ENCODE results near the gene PTPRZ1.
A peak's percentile ranks its signal among the peaks of the same experiment; 100 is the strongest.

Gene PTPRZ1

DNA sequence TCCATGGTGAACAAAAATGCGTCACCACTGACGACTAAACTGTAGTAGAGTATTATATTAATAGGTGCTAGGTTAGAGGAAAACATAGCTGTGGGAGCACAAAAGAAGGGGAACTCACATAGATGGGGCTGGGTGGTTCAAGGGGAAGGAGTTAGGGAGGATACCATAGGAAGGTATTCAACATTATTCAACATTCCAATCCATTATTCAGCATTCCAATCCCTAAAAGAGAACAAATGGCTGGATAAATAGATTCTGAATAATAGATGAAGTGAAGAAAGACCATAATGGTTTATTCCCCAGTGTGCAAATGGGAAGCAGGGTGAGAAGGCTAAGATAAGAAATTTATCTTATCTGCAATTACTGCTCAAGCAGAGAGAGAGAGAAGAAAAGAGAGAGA, 209.7 kb downstream of the PTPRZ1 start:
- Histone ChIP-seq H3K9me3 (ENCODE audit: control insufficient read depth, low read length) (no peaks in the 10 kb centered on the region), H3K36me3 (ENCODE audit: control insufficient read depth, insufficient read depth, low read length, severe bottlenecking) (peaks cover 74% of the 10 kb centered on the region), H3K4me1 (ENCODE audit: control insufficient read depth, insufficient read depth, low read length) (no peaks in the 10 kb centered on the region), H3K4me3 (ENCODE audit: low read length) (no peak overlapping the region), H3K27me3 (replicated peaks; ENCODE audit: control insufficient read depth, insufficient read depth, low read length) (no peaks in the 10 kb centered on the region), H3K9ac (ENCODE audit: low read length) (no peak overlapping the region)
- no peak for DNase-seq (ENCODE audit: low read depth)

GRCh38 chr7:122092964-122093797, 220.2 kb downstream of the PTPRZ1 start:
- no peaks in the 10 kb centered on the region for H3K4me1 ChIP-seq (ENCODE audit: control insufficient read depth, insufficient read depth, low read length)
- peaks cover 42% of the 10 kb centered on the region for H3K36me3 ChIP-seq (ENCODE audit: control insufficient read depth, insufficient read depth, low read length, severe bottlenecking)
- no peaks in the 10 kb centered on the region for H3K27me3 ChIP-seq (replicated peaks; ENCODE audit: control insufficient read depth, insufficient read depth, low read length)
- peak overlapping the region; percentile 22 for H3K9ac ChIP-seq (ENCODE audit: low read length)
- H3K9me3 ChIP-seq (ENCODE audit: control insufficient read depth, low read length) = no peaks in the 10 kb centered on the region
- peak; percentile 85 for DNase-seq (ENCODE audit: low read depth)
- no peak overlapping the region for H3K4me3 ChIP-seq (ENCODE audit: low read length)

DNA sequence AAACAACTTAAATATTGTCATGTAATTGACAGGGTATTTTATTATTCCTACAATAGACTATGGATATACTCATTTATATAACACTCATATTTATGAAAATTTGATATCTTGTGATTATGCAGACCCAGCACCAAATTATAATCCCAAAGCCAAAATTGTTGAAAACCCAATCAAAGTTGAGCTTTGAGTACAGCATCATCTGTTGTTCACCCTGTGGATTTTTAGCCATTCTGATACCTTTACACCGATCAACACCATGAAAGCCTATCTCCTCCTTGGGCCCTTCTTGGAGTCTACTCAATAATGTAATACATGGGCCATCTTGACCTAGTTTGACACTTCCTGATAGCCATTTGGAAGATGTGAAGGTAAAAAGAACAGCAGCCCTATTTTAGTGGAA, 221.6 kb downstream of the PTPRZ1 start:
- no peak overlapping the region for H3K9ac ChIP-seq (ENCODE audit: low read length)
- H3K27me3 ChIP-seq (replicated peaks; ENCODE audit: control insufficient read depth, insufficient read depth, low read length) = no peaks in the 10 kb centered on the region
- H3K36me3 ChIP-seq (ENCODE audit: control insufficient read depth, insufficient read depth, low read length, severe bottlenecking) = peaks cover 39% of the 10 kb centered on the region
- no peaks in the 10 kb centered on the region for H3K4me1 ChIP-seq (ENCODE audit: control insufficient read depth, insufficient read depth, low read length)
- no peak for DNase-seq (ENCODE audit: low read depth)
- H3K9me3 ChIP-seq (ENCODE audit: control insufficient read depth, low read length) = no peaks in the 10 kb centered on the region
- no peak overlapping the region for H3K4me3 ChIP-seq (ENCODE audit: low read length)

- no peak for DNase-seq (ENCODE audit: low read depth)
- H3K4me3 ChIP-seq (ENCODE audit: low read length) = no peak overlapping the region
Observed at GRCh38 chr7:122095642-122096041, 222.7 kb downstream of the PTPRZ1 start.

DNA sequence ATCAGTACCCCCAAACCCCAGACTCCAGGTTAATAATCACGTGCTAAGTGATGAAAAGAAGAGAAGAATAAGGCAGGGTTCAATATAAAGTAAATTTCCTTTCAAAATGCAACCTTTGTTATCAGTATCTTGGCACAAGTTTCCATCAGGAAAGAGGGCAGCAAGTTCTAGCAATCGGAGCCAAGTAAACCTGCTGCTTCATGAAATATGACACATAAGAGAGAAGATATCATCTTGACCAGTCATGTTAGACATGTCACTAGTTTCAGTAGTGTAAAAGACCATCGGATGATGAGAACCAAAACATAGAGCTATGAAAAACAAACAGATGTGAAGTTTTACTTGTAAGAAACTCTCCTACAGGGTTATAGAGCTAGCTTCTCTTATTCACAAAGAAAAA, 227.1 kb downstream of the PTPRZ1 start:
- Histone ChIP-seq H3K4me3 (ENCODE audit: low read length) (no peak overlapping the region), H3K9ac (ENCODE audit: low read length) (no peak overlapping the region), H3K4me1 (ENCODE audit: control insufficient read depth, insufficient read depth, low read length) (no peaks in the 10 kb centered on the region), H3K36me3 (ENCODE audit: control insufficient read depth, insufficient read depth, low read length, severe bottlenecking) (peaks cover 68% of the 10 kb centered on the region), H3K9me3 (ENCODE audit: control insufficient read depth, low read length) (peaks cover 18% of the 10 kb centered on the region), H3K27me3 (replicated peaks; ENCODE audit: control insufficient read depth, insufficient read depth, low read length) (no peaks in the 10 kb centered on the region)
- no peak for DNase-seq (ENCODE audit: low read depth)

More at GRCh38 chr7:122095642-122096041, 222.7 kb downstream of the PTPRZ1 start:
- Histone ChIP-seq H3K9me3 (ENCODE audit: control insufficient read depth, low read length) (no peaks in the 10 kb centered on the region), H3K4me1 (ENCODE audit: control insufficient read depth, insufficient read depth, low read length) (no peaks in the 10 kb centered on the region), H3K36me3 (ENCODE audit: control insufficient read depth, insufficient read depth, low read length, severe bottlenecking) (peaks cover 38% of the 10 kb centered on the region), H3K27me3 (replicated peaks; ENCODE audit: control insufficient read depth, insufficient read depth, low read length) (no peaks in the 10 kb centered on the region), H3K9ac (ENCODE audit: low read length) (no peak overlapping the region)

GRCh38 chr7:122103064-122103463, 230.1 kb downstream of the PTPRZ1 start:
- peaks cover 75% of the 10 kb centered on the region for H3K36me3 ChIP-seq (ENCODE audit: control insufficient read depth, insufficient read depth, low read length, severe bottlenecking)

More at GRCh38 chr7:122103064-122103463, 230.1 kb downstream of the PTPRZ1 start:
- Histone ChIP-seq H3K9me3 (ENCODE audit: control insufficient read depth, low read length) (peaks cover 25% of the 10 kb centered on the region), H3K4me1 (ENCODE audit: control insufficient read depth, insufficient read depth, low read length) (no peaks in the 10 kb centered on the region), H3K9ac (ENCODE audit: low read length) (no peak overlapping the region), H3K27me3 (replicated peaks; ENCODE audit: control insufficient read depth, insufficient read depth, low read length) (no peaks in the 10 kb centered on the region), H3K4me3 (ENCODE audit: low read length) (peak overlapping the region; percentile 40)
- no peak for DNase-seq (ENCODE audit: low read depth)

All from adipocyte (in vitro differentiated cells).